HEK293T (cell line): ENCODE results near the gene HNRNPUL2.
"Not testable (repeated sequence)": the region's sequence is repeated elsewhere in the genome, so short reads cannot be mapped to it uniquely, and the experiment has no call there.

Experiments used
- CTCF ChIA-PET: fragments of 350-600 bp; formaldehyde crosslinking; extraction: SDS; loops from one replicate; lab custom pipeline; 2021; ENCODE audit warnings: antibody characterized with exemption, inconsistent platforms; lab: Yijun Ruan, JAX
- POLR2A ChIA-PET: fragments of 350-600 bp; formaldehyde crosslinking; extraction: SDS; loops from one replicate; lab custom pipeline; 2020; ENCODE audit warnings: antibody characterized with exemption, inconsistent platforms; lab: Yijun Ruan, JAX
- DNase-seq: peaks from one replicate; pipeline ENCODE4 v3.0.0; 2012; ENCODE audit warnings: mixed read lengths; ENCODE audit errors: extremely low spot score
- ARNT ChIP-seq: fragments of 450-650 bp; IDR thresholded peaks from 2 replicates; pipeline ENCODE4 v1.6.1; 2017; ENCODE audit warnings: mild to moderate bottlenecking
- BHLHE40 ChIP-seq: fragments of 450-650 bp; IDR thresholded peaks from 2 replicates; pipeline ENCODE4 v1.6.1; 2016; ENCODE audit warnings: mild to moderate bottlenecking, moderate library complexity, borderline replicate concordance
- CTBP1 ChIP-seq: fragments of 450-650 bp; IDR thresholded peaks from 2 replicates; pipeline ENCODE4 v1.6.1; 2016; ENCODE audit warnings: borderline replicate concordance
- FOXK2 ChIP-seq: fragments of 450-650 bp; IDR thresholded peaks from 2 replicates; pipeline ENCODE4 v1.6.1; 2016; ENCODE audit warnings: mild to moderate bottlenecking
- FOXM1 ChIP-seq: fragments of 450-650 bp; IDR thresholded peaks from 2 replicates; pipeline ENCODE4 v1.6.1; 2017; ENCODE audit warnings: mild to moderate bottlenecking, borderline replicate concordance
- HDGF ChIP-seq: fragments of 450-650 bp; IDR thresholded peaks from 2 replicates; pipeline ENCODE4 v1.6.1; 2017; ENCODE audit warnings: antibody characterized with exemption, borderline replicate concordance
- L3MBTL2 ChIP-seq: fragments of 450-650 bp; conservative IDR thresholded peaks from 2 replicates; pipeline ENCODE4 v1.6.1; 2016; ENCODE audit warnings: mild to moderate bottlenecking
- LEF1 ChIP-seq: fragments of 450-650 bp; IDR thresholded peaks from 2 replicates; pipeline ENCODE4 v1.6.1; 2017; ENCODE audit warnings: mild to moderate bottlenecking, borderline replicate concordance
- NFRKB ChIP-seq: fragments of 450-650 bp; IDR thresholded peaks from 2 replicates; pipeline ENCODE4 v1.6.1; 2016; ENCODE audit warnings: mild to moderate bottlenecking, moderate library complexity
- SP1 ChIP-seq: fragments of 450-650 bp; IDR thresholded peaks from 2 replicates; pipeline ENCODE4 v1.6.1; 2017
- SUZ12 ChIP-seq: fragments of 450-650 bp; IDR thresholded peaks from 2 replicates; pipeline ENCODE4 v1.6.1; 2016; ENCODE audit warnings: mild to moderate bottlenecking
- TARDBP ChIP-seq: fragments of 450-650 bp; IDR thresholded peaks from 2 replicates; pipeline ENCODE4 v1.6.1; 2016
- ZNF384 ChIP-seq: fragments of 450-650 bp; IDR thresholded peaks from 2 replicates; pipeline ENCODE4 v1.6.1; 2016
- TF ChIP-seq, protein P1 (sequence below): fragments of 450-650 bp; IDR thresholded peaks from 2 replicates; pipeline ENCODE4 v1.6.1; 2016

Gene HNRNPUL2

DNA sequence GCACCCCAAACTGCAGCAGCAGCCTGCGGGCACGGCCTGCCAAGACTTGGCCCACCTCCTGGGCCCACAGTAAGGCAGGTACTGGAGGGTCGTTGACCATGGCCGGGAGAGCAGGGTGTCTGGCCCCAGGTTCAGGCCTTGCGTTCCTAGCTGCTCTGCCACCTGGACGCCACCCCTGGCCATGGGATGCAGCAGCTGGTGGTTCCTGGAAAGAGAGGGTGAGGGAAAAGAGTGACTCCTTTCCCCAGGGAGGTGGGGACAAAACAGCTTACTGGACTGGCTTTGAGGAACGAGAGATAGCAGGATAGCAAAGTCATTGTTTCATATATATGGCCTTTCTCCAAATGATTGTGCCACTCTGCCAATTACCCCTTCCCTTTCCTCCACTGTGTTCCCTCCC lies 21.8 kb downstream of the HNRNPUL2 start:
- TF ChIP-seq ZNF384: no peak
- TF ChIP-seq TARDBP: no peak
- TF ChIP-seq ARNT: no peak
- no peak for TF ChIP-seq L3MBTL2
- POLR2A ChIA-PET: interaction anchor here (0.6 to 6.6 kb wide), 12 partner anchors 20 to 368 kb away, joined by 3 to 65 read pairs (median 3); partner anchors contain the start of genes ASRGL1, B3GAT3, HNRNPUL2 and LBHD1
- DNase-seq: no peak
- CTCF ChIA-PET: no interaction called here

DNA sequence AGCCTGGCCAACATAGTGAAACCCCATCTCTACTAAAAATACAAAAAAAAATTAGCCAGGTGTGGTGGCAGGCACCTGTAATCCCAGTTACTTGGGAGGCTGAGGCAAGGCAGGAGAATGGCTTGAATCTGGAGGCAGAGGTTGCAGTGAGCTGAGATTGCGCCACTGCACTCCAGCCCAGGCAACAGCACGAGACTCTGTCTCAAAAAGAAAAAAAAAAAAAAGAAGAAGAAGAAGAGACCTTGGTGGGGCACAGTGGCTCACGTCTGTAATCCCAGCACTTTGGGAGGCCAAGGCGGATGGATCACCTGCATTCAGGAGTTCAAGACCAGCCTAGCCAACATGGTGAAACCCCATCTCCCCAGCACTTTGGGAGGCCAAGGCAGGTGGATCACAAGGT lies 23.3 kb downstream of the HNRNPUL2 start:
- CTCF ChIA-PET: interaction anchor here (0.7 kb wide), 1 partner anchor 30 kb away, joined by 3 read pairs; no protein-coding TSS in a partner anchor
- POLR2A ChIA-PET, DNase-seq: not testable (repeated sequence)

DNA sequence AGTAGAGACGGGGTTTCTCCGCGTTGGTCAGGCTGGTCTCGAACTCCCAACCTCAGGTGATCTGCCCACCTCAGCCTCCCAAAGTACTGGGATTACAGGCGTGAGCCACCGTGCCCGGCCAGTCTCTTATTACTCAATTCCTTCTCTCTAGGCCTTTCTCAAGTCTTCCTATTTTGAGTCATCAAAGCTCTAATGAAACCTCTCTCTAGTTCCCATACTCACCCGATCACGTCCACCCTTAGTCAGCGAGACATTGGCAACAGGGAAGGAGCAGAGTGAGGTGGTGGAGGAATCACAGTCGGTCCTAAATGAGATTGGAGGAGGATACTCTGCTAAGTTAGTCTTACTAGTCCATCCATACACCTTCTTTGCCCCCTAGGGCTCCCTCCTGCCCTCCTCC lies 25.0 kb downstream of the HNRNPUL2 start:
- ChIA-PET POLR2A (interaction anchor here (1.5 kb wide), 1 partner anchor 24 kb away, joined by 3 read pairs; no protein-coding TSS in a partner anchor), CTCF (interaction anchor here (0.6 kb wide), 1 partner anchor 18 kb away, joined by 3 read pairs; no protein-coding TSS in a partner anchor)
- no peak for DNase-seq
- TF ChIP-seq CTBP1 (no peak), L3MBTL2 (no peak), NFRKB (no peak), SP1 (no peak), SUZ12 (no peak)
- TF ChIP-seq, protein P1, sequence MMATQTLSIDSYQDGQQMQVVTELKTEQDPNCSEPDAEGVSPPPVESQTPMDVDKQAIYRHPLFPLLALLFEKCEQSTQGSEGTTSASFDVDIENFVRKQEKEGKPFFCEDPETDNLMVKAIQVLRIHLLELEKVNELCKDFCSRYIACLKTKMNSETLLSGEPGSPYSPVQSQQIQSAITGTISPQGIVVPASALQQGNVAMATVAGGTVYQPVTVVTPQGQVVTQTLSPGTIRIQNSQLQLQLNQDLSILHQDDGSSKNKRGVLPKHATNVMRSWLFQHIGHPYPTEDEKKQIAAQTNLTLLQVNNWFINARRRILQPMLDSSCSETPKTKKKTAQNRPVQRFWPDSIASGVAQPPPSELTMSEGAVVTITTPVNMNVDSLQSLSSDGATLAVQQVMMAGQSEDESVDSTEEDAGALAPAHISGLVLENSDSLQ: no peak

DNA sequence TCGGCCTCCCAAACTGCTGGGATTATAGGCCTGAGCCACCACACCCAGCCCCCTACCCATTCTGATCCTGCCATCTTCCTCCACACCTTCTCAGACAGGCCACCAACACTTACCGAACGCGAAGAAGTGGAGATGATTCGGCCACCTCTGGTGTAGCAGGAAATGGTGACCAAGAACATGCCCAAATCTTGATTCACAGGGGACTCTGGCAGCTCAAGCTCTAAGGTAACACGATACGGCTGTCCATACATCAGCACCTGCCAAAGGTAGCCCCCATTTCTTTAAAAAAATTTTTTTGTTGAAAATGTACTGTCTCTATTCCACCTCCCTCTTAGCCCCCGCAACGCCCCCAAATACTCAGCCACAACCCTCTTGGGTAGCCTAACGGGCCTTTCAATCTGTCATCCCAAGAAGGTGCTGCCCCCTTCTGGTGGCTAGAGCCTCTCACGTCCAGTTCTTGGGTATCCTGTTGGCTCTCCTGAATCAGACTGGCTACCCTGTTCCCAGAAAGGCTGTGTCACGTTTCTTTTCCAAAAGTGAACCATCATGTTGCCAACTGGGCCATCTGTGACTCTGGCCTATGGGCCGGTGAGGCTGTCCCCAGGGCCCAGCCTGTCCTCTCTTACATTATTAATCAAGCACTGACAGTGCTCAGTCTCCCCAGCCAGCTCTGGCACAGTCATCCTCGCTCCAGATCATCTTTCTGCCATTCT lies 32.6 kb downstream of the HNRNPUL2 start:
- ChIA-PET CTCF (interaction anchor here (0.5 to 1.7 kb wide), 4 partner anchors 12 to 87 kb away, joined by 3 to 10 read pairs (median 3); partner anchors contain the start of gene BSCL2), POLR2A (interaction anchor here (1.1 to 4.7 kb wide), 2 partner anchors 14 to 23 kb away, joined by 3 to 17 read pairs; partner anchors contain the start of genes LBHD1 and UQCC3)

DNA sequence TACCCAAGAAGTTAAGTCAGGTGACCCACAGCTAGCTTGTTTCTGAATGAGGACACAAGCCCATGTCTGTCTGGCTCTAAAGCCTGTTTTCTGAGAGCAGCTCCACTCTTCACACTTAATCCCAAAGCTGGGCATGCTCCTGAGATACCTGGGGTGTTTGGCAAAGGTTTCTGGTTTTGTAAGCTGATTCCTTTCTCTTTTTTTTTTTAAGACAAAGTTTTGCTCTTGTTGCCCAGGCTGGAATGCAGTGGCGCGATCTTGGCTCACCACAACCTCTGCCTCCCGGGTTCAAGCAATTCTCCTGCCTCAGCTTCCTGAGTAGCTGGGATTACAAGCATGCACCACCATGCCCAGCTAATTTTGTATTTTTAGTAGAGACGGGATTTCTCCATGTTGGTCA lies 33.6 kb downstream of the HNRNPUL2 start:
- POLR2A ChIA-PET: interaction anchor here (1.1 to 4.7 kb wide), 2 partner anchors 13 to 22 kb away, joined by 3 to 17 read pairs; partner anchors contain the start of genes LBHD1 and UQCC3
- CTCF ChIA-PET: interaction anchor here (0.6 to 1.7 kb wide), 3 partner anchors 13 to 269 kb away, joined by 3 to 10 read pairs (median 3); no protein-coding TSS in a partner anchor
- not testable (repeated sequence) for DNase-seq

More for the DNA sequence above, 32.6 kb downstream of the HNRNPUL2 start:
- TF ChIP-seq FOXK2: no peak
- no peak for TF ChIP-seq SUZ12
- no peak for TF ChIP-seq NFRKB
- no peak for TF ChIP-seq BHLHE40
- TF ChIP-seq L3MBTL2: no peak
- TF ChIP-seq, protein P1: no peak
- TF ChIP-seq ARNT: no peak
- peak; percentile 69 for DNase-seq

DNA sequence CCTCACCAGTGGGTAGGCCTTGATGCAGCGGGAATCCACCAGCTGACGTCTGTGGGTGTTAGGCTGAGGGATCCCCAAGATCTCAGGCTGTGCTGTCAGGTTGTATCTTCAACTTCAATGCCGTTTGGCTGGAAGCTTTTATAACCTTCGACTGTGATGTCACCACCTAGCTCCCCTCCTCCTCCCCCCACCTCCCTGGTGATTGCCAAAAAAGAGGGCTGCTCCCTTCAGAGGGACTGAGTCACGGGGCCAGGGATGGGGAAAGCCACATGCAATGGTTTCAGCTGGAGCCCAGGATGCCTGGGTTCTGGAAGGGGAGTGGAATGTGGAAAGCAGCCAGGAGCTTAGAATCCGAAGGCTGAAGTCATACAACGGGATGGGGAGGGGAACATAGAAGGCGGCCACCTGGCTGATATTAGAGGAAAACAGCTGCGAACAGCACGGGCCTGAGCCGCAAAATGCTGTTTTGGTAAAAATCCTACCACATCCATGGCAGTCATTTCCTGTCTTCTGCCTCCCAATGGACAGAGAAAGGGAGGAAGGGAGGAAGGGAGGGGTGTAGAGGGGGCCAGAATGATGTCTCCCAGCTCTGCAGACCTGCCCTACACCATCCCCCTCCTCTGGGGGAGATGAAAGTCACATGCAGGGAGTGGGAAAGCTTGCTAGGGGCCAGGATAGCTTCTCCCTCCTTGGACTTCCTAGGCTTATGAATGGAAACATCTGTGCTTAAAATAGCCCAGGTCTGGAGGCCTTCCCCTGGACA lies 37.7 kb downstream of the HNRNPUL2 start, which contains the start of gene LRRN4CL:
Gene LRRN4CL, minus strand, starts transcription at position 110 of the 763 bp plus-strand sequence. CDS start 1,022 bp downstream, outside the sequence.
- CTCF ChIA-PET: interaction anchor here (0.6 to 2.1 kb wide), 4 partner anchors 8 to 97 kb away, joined by 3 to 13 read pairs (median 6); no protein-coding TSS in a partner anchor
- DNase-seq: no peak
- TF ChIP-seq HDGF (no peak), CTBP1 (no peak), ARNT (no peak), L3MBTL2 (no peak), NFRKB (no peak), LEF1 (no peak), FOXM1 (no peak), FOXK2 (no peak)
- TF ChIP-seq, protein P1: no peak
- POLR2A ChIA-PET: interaction anchor here (0.7 to 5.0 kb wide), 9 partner anchors 9 to 97 kb away, joined by 4 to 16 read pairs (median 5); partner anchors contain the start of genes C11orf98, CSKMT, LBHD1 and MTA2

DNA sequence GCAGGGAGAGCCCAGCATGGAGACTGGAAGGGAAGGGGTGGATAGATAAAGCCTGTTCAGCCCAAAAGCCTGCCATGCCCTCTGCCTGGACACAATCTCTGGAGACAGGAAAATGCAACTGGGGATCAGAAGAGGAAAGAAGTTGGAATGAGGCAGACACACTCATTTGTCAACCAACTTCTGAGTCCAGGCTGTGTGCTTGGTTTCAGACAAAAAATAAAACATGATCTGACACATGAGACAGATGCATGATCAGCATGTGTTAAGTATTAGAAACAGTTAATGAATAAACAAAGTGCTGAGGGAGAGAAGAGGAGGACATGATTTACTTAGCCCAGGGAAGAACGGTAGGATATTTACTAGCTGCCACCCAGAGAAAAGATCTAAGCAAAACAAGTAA lies 38.8 kb downstream of the HNRNPUL2 start:
- TF ChIP-seq FOXK2 (no peak), CTBP1 (no peak), NFRKB (no peak), TARDBP (no peak), BHLHE40 (no peak), HDGF (no peak)
- CTCF ChIA-PET: interaction anchor here (0.6 to 2.1 kb wide), 2 partner anchors 7 to 186 kb away, joined by 3 to 13 read pairs; no protein-coding TSS in a partner anchor
- POLR2A ChIA-PET: interaction anchor here (1.5 to 5.0 kb wide), 6 partner anchors 9 to 96 kb away, joined by 4 to 16 read pairs (median 6); partner anchors contain the start of genes C11orf98, CSKMT, LBHD1 and TAF6L
- no peak for DNase-seq
